Measurements from ENCODE around the gene BCL2L13. TPM values are rescaled to one million over a fixed set of nuclear protein-coding genes. Genes with fewer than 3 reads are reported as not detected.

Gene BCL2L13, protein sequence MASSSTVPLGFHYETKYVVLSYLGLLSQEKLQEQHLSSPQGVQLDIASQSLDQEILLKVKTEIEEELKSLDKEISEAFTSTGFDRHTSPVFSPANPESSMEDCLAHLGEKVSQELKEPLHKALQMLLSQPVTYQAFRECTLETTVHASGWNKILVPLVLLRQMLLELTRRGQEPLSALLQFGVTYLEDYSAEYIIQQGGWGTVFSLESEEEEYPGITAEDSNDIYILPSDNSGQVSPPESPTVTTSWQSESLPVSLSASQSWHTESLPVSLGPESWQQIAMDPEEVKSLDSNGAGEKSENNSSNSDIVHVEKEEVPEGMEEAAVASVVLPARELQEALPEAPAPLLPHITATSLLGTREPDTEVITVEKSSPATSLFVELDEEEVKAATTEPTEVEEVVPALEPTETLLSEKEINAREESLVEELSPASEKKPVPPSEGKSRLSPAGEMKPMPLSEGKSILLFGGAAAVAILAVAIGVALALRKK
- polyA plus RNA-seq (ENCODE audit: low read depth in 6 of 6) = 10 to 100 TPM; 21.5 to 49.5 (median 47.7) TPM

GRCh38 chr22:17638432-17639246 is at the start of gene BCL2L13:
BCL2L13 (plus strand) TSS chr22:17638757; CDS start chr22:17655712, 16,955 bp downstream.
- H3K4me1 Mint-ChIP-seq = peaks cover 15 to 36% (median 23%) of the 10 kb centered on the region in 3 donors
- H3K9me3 Mint-ChIP-seq = no peaks in the 10 kb centered on the region
- peak; percentile 90 to 92 for ATAC-seq (ENCODE audit: low read depth in 2 of 2)

DNA sequence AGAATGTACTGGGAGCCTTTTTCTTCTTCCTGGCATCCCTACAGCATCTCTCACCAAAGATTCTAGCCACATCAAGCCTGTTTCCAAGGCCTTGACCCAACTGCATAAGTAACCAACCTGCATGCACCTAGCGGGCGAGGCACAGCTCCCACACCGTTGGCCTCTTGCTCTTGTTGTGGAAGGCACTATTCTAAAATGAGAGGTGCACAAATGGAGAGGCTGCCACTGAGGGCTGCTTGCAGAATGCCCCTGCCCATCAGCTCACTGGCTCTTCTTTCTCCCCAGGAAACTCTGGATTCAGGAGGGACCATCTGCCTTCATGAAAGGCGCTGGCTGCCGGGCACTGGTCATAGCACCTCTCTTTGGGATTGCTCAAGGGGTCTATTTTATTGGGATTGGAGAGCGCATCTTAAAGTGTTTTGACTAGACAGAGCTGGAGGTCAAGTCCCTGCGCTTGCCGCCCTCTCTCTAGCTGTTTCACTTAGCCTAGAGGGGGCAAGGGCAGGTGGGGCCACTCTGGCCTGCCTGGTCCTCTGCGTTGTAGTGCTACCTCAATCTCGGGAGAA is 48.7 kb upstream of the BCL2L13 start:
- peaks cover 8 to 15% (median 12%) of the 10 kb centered on the region in 3 donors for H3K4me1 Mint-ChIP-seq
- H3K36me3 Mint-ChIP-seq = peaks cover 16 to 35% of the 10 kb centered on the region in 2 donors
- H3K27ac Mint-ChIP-seq = no peak overlapping the region
- DNase-seq (no peak), ATAC-seq (ENCODE audit: low read depth in 2 of 2) (no peak)
- H3K27me3 Mint-ChIP-seq = no peaks in the 10 kb centered on the region
- no peak overlapping the region for H3K4me3 Mint-ChIP-seq
- no peaks in the 10 kb centered on the region for H3K9me3 Mint-ChIP-seq

More at GRCh38 chr22:17638432-17639246, at the start of gene BCL2L13:
- H3K4me3 Mint-ChIP-seq = peak within 1 kb of the TSS; percentile 84 to 99 (median 93)
- H3K36me3 Mint-ChIP-seq = no peaks in the 10 kb centered on the region
- peak within 1 kb of the TSS; percentile 97 to 100 (median 99) for H3K27ac Mint-ChIP-seq
- peak; percentile 89 for DNase-seq
- H3K27me3 Mint-ChIP-seq = no peaks in the 10 kb centered on the region

GRCh38 chr22:17590586-17590985 is 48.0 kb upstream of the BCL2L13 start:
- no peaks in the 10 kb centered on the region for H3K27me3 Mint-ChIP-seq
- no peak overlapping the region for H3K27ac Mint-ChIP-seq
- peaks cover 16 to 35% of the 10 kb centered on the region in 2 donors for H3K36me3 Mint-ChIP-seq
- H3K4me3 Mint-ChIP-seq = no peak overlapping the region
- DNase-seq = no peak
- H3K4me1 Mint-ChIP-seq = peaks cover 13 to 22% (median 19%) of the 10 kb centered on the region in 3 donors
- H3K9me3 Mint-ChIP-seq = peaks cover 0 to 2% (median 0%) of the 10 kb centered on the region in 7 donors
- no peak for ATAC-seq (ENCODE audit: low read depth in 2 of 2)

DNA sequence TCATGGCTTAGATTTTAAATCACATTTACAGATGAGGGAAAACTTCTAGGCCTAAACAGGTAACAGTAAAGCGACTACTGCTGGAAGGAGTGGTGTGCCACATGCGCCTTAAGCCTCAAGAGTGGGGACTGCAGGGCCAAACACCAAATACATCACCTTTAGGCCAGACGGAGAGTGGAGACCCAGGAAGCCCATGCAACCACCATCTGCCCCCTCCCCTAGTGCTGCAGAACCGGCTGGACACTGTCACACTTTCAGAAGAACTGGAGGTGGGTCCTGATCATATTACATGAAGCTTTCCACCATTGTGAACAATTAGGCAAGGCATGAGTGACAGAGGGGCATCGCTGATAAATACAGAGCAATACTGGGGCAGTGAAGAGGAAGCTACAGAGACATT is 46.4 kb upstream of the BCL2L13 start:
- Mint-ChIP-seq H3K27ac (peak overlapping the region in 1 of 6 donors; percentile 81), H3K4me1 (peaks cover 19 to 32% (median 29%) of the 10 kb centered on the region in 3 donors), H3K9me3 (peaks cover 0 to 4% (median 0%) of the 10 kb centered on the region in 7 donors), H3K4me3 (no peak overlapping the region), H3K36me3 (peaks cover 26 to 44% of the 10 kb centered on the region in 2 donors), H3K27me3 (no peaks in the 10 kb centered on the region)
- no peak for ATAC-seq (ENCODE audit: low read depth in 2 of 2)
- no peak for DNase-seq

DNA sequence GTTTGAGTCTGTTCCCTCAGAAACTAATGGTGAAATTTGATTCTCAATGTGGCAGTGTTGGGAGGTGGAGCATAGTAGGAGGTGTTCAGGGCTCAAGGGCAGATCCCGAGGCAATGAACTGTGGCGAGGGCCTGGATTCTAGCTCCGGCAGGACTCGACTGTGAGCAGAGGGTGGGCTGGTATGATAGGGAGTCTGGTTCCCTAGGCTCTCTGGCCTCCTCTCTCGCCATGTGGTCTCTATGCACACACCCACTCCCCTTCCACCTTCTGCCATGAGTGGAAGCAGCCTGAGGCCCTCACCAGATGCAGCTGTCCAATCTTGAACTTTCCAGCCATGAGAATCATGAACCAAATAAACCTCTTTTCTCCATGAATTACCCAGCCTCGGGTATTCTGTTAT is 42.3 kb upstream of the BCL2L13 start:
- DNase-seq = no peak
- H3K9me3 Mint-ChIP-seq = peaks cover 0 to 4% (median 0%) of the 10 kb centered on the region in 7 donors
- H3K36me3 Mint-ChIP-seq = peaks cover 45 to 54% of the 10 kb centered on the region in 2 donors
- ATAC-seq (ENCODE audit: low read depth in 2 of 2) = no peak
- no peaks in the 10 kb centered on the region for H3K27me3 Mint-ChIP-seq
- H3K27ac Mint-ChIP-seq = peak overlapping the region in 2 of 6 donors; percentile 62 to 86
- H3K4me3 Mint-ChIP-seq = peak overlapping the region in 3 of 8 donors; percentile 4 to 55 (median 21)
- peaks cover 22 to 32% (median 29%) of the 10 kb centered on the region in 3 donors for H3K4me1 Mint-ChIP-seq

GRCh38 chr22:17597217-17597616 is 41.3 kb upstream of the BCL2L13 start:
- Mint-ChIP-seq H3K4me1 (peaks cover 22 to 32% (median 29%) of the 10 kb centered on the region in 3 donors), H3K27me3 (no peaks in the 10 kb centered on the region), H3K36me3 (peaks cover 36 to 49% of the 10 kb centered on the region in 2 donors), H3K4me3 (no peak overlapping the region), H3K27ac (peak overlapping the region in 2 of 6 donors; percentile 6 to 27), H3K9me3 (peaks cover 0 to 4% (median 0%) of the 10 kb centered on the region in 7 donors)
- DNase-seq (no peak), ATAC-seq (ENCODE audit: low read depth in 2 of 2) (no peak)

DNA sequence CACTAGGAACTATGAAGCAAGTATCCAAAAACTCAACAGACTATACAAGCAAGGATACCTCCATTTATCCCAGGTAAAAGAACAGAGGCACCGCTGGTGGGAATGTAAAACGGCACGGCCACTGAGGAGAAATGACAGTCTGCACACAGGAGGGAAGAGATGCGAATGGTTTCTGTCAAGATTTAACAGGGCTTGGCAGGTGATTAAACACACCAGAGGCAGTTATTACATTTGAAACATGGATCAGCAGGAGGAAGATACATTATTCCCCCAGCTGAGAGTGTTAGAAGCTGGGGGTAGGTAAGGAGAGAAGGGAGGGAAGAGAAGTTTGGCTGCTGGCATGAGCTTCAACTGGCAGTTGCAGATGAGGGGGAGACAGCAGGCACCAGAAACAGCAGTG is 40.2 kb upstream of the BCL2L13 start:
- Mint-ChIP-seq H3K36me3 (peaks cover 28 to 39% of the 10 kb centered on the region in 2 donors), H3K4me1 (peaks cover 22 to 30% (median 29%) of the 10 kb centered on the region in 3 donors), H3K9me3 (peaks cover 0 to 4% (median 0%) of the 10 kb centered on the region in 7 donors), H3K4me3 (no peak overlapping the region), H3K27me3 (no peaks in the 10 kb centered on the region), H3K27ac (peak overlapping the region in 2 of 6 donors; percentile 4 to 65)
- ATAC-seq (ENCODE audit: low read depth in 2 of 2) (no peak), DNase-seq (no peak)

- no peak overlapping the region for H3K27ac Mint-ChIP-seq
- ATAC-seq (ENCODE audit: low read depth in 2 of 2) = no peak
- H3K36me3 Mint-ChIP-seq = peaks cover 20 to 35% of the 10 kb centered on the region in 2 donors
Measured at GRCh38 chr22:17601031-17601430, 37.5 kb upstream of the BCL2L13 start.

DNA sequence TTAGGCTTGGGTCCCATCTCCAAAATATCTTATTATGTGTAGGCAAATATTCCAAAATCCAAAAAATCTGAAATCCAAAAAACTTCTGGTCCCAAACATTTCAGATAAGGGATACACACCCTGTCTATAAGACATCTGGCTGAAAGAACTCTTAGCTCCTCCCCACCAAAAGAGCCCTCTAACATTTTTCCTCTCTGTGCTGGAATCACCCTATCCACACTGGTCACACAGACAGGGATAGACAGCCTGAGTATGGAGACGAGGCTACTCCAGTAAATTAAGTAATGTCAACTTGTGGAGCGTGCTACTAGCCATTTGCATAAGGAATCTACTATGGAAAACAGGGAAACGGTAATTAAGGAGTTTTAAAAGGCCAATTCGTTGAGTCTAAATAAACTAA is 34.9 kb upstream of the BCL2L13 start:
- DNase-seq = no peak
- no peaks in the 10 kb centered on the region for H3K4me1 Mint-ChIP-seq
- no peaks in the 10 kb centered on the region for H3K9me3 Mint-ChIP-seq
- no peak overlapping the region for H3K27ac Mint-ChIP-seq
- peaks cover 5 to 19% of the 10 kb centered on the region in 2 donors for H3K36me3 Mint-ChIP-seq
- no peak for ATAC-seq (ENCODE audit: low read depth in 2 of 2)
- no peaks in the 10 kb centered on the region for H3K27me3 Mint-ChIP-seq
- H3K4me3 Mint-ChIP-seq = no peak overlapping the region

More at GRCh38 chr22:17601031-17601430, 37.5 kb upstream of the BCL2L13 start:
- Mint-ChIP-seq H3K27me3 (no peaks in the 10 kb centered on the region), H3K4me3 (no peak overlapping the region), H3K9me3 (peaks cover 0 to 3% (median 0%) of the 10 kb centered on the region in 7 donors), H3K4me1 (peaks cover 6 to 9% (median 8%) of the 10 kb centered on the region in 3 donors)
- no peak for DNase-seq

GRCh38 chr22:17606496-17606895 is 32.1 kb upstream of the BCL2L13 start:
- Mint-ChIP-seq H3K27me3 (no peaks in the 10 kb centered on the region), H3K36me3 (no peaks in the 10 kb centered on the region), H3K27ac (no peak overlapping the region), H3K9me3 (no peaks in the 10 kb centered on the region), H3K4me1 (no peaks in the 10 kb centered on the region), H3K4me3 (no peak overlapping the region)
- ATAC-seq (ENCODE audit: low read depth in 2 of 2) (no peak), DNase-seq (no peak)

DNA sequence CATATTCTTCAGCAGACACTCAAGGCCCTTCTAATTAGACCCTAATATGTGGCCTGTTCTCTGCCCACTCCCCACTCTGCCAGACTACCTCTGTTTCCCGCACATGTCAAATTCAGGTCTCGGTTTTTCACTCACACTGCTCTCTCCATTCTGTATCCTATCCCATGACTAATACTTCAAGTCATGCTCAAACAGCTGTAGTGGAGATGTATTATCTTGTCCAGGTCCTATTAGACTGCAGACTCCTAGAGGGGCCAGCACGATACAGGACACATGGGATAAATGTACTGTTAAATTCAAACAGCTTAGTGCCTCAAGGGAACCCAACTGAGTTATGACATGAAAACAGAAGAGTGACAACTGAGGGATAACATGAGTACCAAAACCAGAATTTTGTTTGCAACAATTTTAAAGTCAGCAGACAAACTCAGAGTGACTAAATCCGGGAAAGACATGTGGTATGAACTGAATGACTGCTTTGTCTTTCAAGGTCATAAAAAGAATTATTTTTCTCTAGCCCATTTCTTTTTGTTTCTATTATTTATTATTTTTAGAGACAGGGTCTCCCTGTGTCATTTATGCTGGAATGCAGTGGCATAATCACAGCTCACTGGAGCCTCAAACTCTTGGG is 30.6 kb upstream of the BCL2L13 start:
- no peaks in the 10 kb centered on the region for H3K9me3 Mint-ChIP-seq
- ATAC-seq (ENCODE audit: low read depth in 2 of 2) (no peak), DNase-seq (no peak)
- no peaks in the 10 kb centered on the region for H3K4me1 Mint-ChIP-seq
- H3K4me3 Mint-ChIP-seq = no peak overlapping the region
- H3K27me3 Mint-ChIP-seq = no peaks in the 10 kb centered on the region
- H3K36me3 Mint-ChIP-seq = peaks cover 10 to 14% of the 10 kb centered on the region in 2 donors
- no peak overlapping the region for H3K27ac Mint-ChIP-seq

- no peak for ATAC-seq (ENCODE audit: low read depth in 2 of 2)
- Mint-ChIP-seq H3K4me1 (no peaks in the 10 kb centered on the region), H3K9me3 (no peaks in the 10 kb centered on the region), H3K27ac (peak overlapping the region in 2 of 6 donors; percentile 44 to 81), H3K36me3 (peaks cover 11 to 16% of the 10 kb centered on the region in 2 donors), H3K4me3 (no peak overlapping the region), H3K27me3 (no peaks in the 10 kb centered on the region)
- DNase-seq = no peak
Measured at GRCh38 chr22:17612057-17612456, 26.5 kb upstream of the BCL2L13 start.

Data from naive B cell (primary cell).